Epithelial cell of proximal tubule (primary cell): Measurements from ENCODE around the gene LSAMP. TPM values are rescaled to one million over a fixed set of nuclear protein-coding genes. Genes with fewer than 3 reads are reported as not detected.

Source experiments
- DNase-seq: peaks from one replicate; pipeline ENCODE4 v3.0.0-alpha.2; 2011; ENCODE audit warnings: low read depth
- H3K4me3 ChIP-seq: 2 replicates; pipeline ENCODE4 v1.5.1; 2011; ENCODE audit warnings: low read depth, mild to moderate bottlenecking, low read length
- total RNA-seq: library from RNA; depleted of rRNA; stranded (reverse); fragments of >200 nt; gene quantifications from 2 replicates; pipeline ENCODE4 v1.2.3, GENCODE V29; 2015
- TF ChIP-seq, protein P1 (sequence below): conservative IDR thresholded peaks from 2 replicates; pipeline ENCODE4 v1.5.1; 2012; ENCODE audit warnings: low read depth, mild to moderate bottlenecking, low read length

LSAMP gene
- total RNA-seq, 1 donor from 2014 or later = 5.1 TPM

DNA sequence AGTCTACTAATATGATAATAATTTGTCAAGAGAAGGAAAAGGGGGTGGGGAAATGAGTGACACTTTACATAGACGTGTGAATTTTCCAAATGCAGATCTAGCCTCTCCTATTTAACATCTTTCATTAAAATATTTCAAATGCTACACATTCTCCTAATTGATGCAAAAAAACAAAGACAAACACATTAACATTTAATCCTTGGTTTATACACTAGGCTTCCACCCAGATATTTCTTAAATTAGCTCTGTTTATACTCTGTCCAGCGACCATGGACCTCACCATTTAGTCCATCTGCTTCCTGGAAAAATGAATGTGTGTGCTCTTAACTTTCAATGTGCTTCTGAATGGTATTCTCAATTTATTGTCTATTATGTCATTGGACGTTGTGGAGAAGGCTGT, 409.9 kb downstream of the LSAMP start:
- H3K4me3 ChIP-seq = no peak overlapping the region
- TF ChIP-seq, protein P1, sequence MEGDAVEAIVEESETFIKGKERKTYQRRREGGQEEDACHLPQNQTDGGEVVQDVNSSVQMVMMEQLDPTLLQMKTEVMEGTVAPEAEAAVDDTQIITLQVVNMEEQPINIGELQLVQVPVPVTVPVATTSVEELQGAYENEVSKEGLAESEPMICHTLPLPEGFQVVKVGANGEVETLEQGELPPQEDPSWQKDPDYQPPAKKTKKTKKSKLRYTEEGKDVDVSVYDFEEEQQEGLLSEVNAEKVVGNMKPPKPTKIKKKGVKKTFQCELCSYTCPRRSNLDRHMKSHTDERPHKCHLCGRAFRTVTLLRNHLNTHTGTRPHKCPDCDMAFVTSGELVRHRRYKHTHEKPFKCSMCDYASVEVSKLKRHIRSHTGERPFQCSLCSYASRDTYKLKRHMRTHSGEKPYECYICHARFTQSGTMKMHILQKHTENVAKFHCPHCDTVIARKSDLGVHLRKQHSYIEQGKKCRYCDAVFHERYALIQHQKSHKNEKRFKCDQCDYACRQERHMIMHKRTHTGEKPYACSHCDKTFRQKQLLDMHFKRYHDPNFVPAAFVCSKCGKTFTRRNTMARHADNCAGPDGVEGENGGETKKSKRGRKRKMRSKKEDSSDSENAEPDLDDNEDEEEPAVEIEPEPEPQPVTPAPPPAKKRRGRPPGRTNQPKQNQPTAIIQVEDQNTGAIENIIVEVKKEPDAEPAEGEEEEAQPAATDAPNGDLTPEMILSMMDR = no peak
- no peak for DNase-seq

DNA sequence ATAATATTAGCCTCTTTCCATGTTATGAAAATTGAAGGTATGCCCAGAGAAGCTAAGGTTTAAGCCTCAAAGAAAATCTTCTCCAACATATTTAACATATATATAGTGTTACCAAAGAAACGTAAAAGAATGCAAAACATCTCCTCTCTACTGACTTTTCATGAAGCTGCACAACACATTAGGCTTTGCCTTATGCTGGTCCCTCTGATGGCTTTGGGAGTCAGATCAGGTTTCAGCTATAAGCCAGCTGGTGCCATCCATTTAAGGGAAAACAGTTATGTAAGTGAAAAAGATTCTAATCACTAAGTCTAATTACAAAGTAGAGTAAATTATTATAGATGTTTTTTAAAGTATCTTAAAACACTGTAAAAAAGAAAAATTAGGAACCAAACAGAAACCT, 410.5 kb downstream of the LSAMP start:
- DNase-seq = no peak
- no peak overlapping the region for H3K4me3 ChIP-seq
- TF ChIP-seq, protein P1 = no peak

DNA sequence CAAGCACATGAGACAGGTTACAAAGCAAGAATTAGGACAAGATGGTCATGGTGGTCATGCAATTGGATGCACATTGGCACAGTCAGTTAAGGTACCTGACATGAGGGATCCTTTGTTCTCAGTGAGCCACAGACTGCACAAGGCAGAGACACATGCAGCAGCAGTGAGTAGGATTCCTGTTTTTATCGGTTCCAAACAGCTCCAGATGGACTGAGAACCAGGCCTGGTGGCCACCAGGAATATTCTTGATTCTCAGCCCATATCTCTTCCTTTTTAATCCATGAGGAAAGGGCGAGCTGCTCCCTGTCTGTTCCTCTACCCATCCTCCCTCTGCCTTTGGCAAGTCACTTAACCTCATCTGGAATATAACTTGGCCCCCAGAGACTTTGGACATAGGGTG, 411.2 kb downstream of the LSAMP start:
- DNase-seq = no peak
- TF ChIP-seq, protein P1 = no peak
- no peak overlapping the region for H3K4me3 ChIP-seq

DNA sequence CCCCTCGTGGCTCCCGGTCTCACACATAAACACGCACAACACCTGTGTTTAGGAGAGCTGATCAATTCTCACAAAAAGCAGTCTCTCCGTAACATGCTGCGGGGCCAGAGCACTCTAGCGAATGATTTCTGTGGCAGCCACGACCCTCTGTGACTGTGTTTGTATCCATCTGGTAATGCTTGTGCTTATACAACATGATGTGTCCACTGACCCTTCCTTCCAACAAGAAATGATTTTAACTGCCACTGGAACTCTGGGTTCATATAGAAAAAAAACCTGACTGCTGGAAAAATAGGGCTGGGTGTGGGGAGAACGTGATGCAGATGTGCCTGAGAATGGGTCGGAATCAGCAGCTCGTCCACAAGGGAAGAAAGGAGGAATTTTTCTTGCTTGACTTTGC, 411.8 kb downstream of the LSAMP start:
- no peak overlapping the region for H3K4me3 ChIP-seq
- TF ChIP-seq, protein P1 = no peak
- DNase-seq = no peak

DNA sequence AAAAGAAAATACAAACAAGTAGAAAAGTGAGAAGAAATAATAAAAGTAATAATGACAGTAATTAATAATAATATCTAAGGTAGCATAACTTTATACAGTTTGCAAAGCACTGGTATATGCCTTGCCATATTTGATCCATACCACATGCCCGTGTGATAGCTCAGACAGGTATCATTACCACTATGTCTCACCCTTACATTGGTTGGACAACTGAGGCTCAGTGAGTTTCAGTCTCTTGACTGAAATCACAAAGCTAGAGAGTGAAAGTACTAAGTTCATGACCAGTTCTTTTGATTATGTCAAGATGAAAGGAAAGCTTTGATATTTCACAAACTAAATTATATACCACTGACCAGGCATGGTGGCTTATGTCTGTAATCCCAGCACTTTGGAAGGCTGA, 413.1 kb downstream of the LSAMP start:
- no peak for DNase-seq
- TF ChIP-seq, protein P1 = no peak

DNA sequence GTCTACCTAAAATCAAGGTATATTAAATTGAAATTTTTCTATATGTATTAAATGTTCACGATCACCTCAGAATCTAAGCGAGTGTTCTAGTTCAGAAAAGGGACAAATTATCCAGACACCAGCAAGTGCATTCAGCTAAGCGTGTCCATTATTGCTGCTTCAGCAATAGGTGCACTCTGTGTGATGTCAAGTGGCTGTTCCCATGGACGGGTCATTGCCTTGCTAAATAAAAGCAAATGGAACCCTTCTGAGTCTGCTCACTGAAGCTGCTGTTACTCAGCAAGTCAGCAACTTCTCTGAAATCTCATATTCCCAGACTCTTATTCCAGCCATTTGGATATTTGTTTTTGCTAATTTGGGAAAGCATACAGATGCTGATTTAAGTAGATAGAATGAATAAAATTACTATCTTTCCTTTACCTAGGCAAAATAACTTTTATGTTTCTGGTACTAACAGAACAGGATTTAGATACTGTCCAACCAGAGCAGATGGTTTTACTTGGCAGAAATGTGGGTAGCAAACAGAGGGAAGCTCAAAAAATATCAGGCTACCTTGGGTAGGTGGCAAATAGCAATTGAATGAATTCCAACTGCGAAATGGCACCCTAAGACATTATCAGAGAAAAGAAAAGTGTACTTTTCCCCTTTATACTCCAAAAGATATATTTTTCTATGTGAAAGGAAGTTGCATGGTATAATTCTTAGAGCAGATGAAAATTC, 415.0 kb downstream of the LSAMP start:
- no peak overlapping the region for H3K4me3 ChIP-seq
- TF ChIP-seq, protein P1 = no peak
- DNase-seq = no peak

More for the DNA sequence above, 413.1 kb downstream of the LSAMP start:
- H3K4me3 ChIP-seq = no peak overlapping the region

DNA sequence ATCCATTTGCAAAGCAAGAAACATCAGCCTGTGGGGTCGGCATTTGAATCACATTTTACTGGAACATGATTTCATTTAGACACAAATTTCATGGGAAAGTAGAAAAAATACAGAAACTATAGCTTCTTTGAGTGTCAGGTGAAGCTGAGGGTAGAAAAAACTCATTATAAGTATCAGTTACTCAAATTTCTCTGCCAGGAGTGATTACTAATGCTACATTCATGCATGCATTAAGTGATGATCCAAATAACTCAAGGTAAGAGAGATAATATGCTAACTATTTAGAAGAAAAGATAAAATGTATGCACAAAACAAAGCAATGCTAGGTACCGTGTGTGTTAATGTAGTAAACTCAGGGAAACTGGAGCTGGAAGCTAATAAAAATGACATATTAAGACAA, 416.0 kb downstream of the LSAMP start:
- H3K4me3 ChIP-seq = no peak overlapping the region
- TF ChIP-seq, protein P1 = no peak
- DNase-seq = no peak
